ENCODE measurements around the gene RTBDN. TPM values are rescaled to one million over a fixed set of nuclear protein-coding genes. Genes with fewer than 3 reads are reported as not detected.
A peak's percentile ranks its signal among the peaks of the same experiment; 100 is the strongest.
"Not testable (repeated sequence)": the region's sequence is repeated elsewhere in the genome, so short reads cannot be mapped to it uniquely, and the experiment has no call there.

The RTBDN gene
- total and polyA plus RNA-seq, 10 of the 15 experiments (the other 5 are each of a cell fraction or from before 2014, with no cell fraction given) = 0.45 TPM; not detected in 9

GRCh38 chr19:12799742-12800465, 34.5 kb downstream of the RTBDN start:
- peaks cover 23% of the 10 kb centered on the region for H3K4me1 ChIP-seq (ENCODE audit: control insufficient read depth, insufficient read depth, low read length)
- no TSS peak for BruUV-seq (replicated peaks)
- H3K4me3 ChIP-seq = no peak overlapping the region
- SMC1A ChIA-PET (ENCODE audit: uncharacterized antibody, unreplicated experiment) = interaction anchor here (0.9 to 11.5 kb wide), 3 partner anchors 20 to 37 kb away, joined by 3 to 240 read pairs (median 4); no protein-coding TSS in a partner anchor
- H3K27me3 ChIP-seq (replicated peaks in 1 of 2; ENCODE audit: control insufficient read depth in 2 of 2, insufficient read depth in 2 of 2, low read length in 1 of 2) = no peaks in the 10 kb centered on the region
- POLR2A ChIA-PET = interaction anchor here (0.9 to 2.2 kb wide), 5 partner anchors 8 to 79 kb away, joined by 3 to 9 read pairs (median 6); partner anchors contain the start of gene JUNB
- H3K4me2 ChIP-seq (ENCODE audit: control insufficient read depth, insufficient read depth) = peak overlapping the region; percentile 98
- H3K9me3 ChIP-seq (replicated peaks; ENCODE audit: control insufficient read depth, insufficient read depth, low read length) = no peaks in the 10 kb centered on the region
- no peaks in the 10 kb centered on the region for H4K20me1 ChIP-seq (ENCODE audit: control insufficient read depth, insufficient read depth)
- FAIRE-seq = no peak
- no peak for DNase-seq (ENCODE audit: low read depth, low spot score)
- no peak overlapping the region for H3K9ac ChIP-seq (ENCODE audit: control insufficient read depth, insufficient read depth, low read length)
- ATAC-seq = no peak
- H2AFZ ChIP-seq (ENCODE audit: control insufficient read depth, low read depth, low read length) = no peak overlapping the region
- TF ChIP-seq BACH1 (IDR thresholded peaks at IDR 0.05; ENCODE audit: borderline replicate concordance) = no peak
- no peak for TF ChIP-seq EZH2 (IDR thresholded peaks at IDR 0.05; ENCODE audit: borderline replicate concordance, control insufficient read depth, low read depth, low read length)
- no peak for TF ChIP-seq IRF5 (IDR thresholded peaks at IDR 0.05; ENCODE audit: borderline replicate concordance)
- TF ChIP-seq CHD4 (IDR thresholded peaks at IDR 0.05) = no peak
- no peak for TF ChIP-seq ATF7 (IDR thresholded peaks at IDR 0.05; ENCODE audit: low read depth)
- no peak overlapping the region for H3K27ac ChIP-seq (ENCODE audit: control insufficient read depth, insufficient read depth)
- RAD21 ChIA-PET (ENCODE audit: unreplicated experiment) = interaction anchor here (1.0 to 11.4 kb wide), 4 partner anchors 23 to 91 kb away, joined by 3 to 303 read pairs (median 9); partner anchors contain the start of genes GCDH and HOOK2
- H3K36me3 ChIP-seq (ENCODE audit: control insufficient read depth in 2 of 2, insufficient read depth in 2 of 2, low read length in 1 of 2) = peaks cover 0 to 1% of the 10 kb centered on the region in 2 experiments; a peak in 2 of 4 replicates
- WGBS (ENCODE audit: insufficient coverage, insufficient replicate concordance, low lambda C conversion rate, missing lambda C conversion rate) = 68% methylated on average over 18 of the region's 18 CpGs
- CTCF ChIA-PET = interaction anchor here (1.0 to 12.9 kb wide), 4 partner anchors 22 to 63 kb away, joined by 3 to 537 read pairs (median 217); partner anchors contain the start of genes GET3 and HOOK2
- intact Hi-C loops (cut with micrococcal nuclease; ENCODE audit: unreplicated experiment) (no loop called here), in situ Hi-C loops (cut with MboI) (loop anchor here (5.0 kb wide), 1 partner anchor 38 kb away; no protein-coding TSS in a partner anchor)
- peaks cover 13% of the 10 kb centered on the region for H3K79me2 ChIP-seq (ENCODE audit: control insufficient read depth, insufficient read depth, low read length)

DNA sequence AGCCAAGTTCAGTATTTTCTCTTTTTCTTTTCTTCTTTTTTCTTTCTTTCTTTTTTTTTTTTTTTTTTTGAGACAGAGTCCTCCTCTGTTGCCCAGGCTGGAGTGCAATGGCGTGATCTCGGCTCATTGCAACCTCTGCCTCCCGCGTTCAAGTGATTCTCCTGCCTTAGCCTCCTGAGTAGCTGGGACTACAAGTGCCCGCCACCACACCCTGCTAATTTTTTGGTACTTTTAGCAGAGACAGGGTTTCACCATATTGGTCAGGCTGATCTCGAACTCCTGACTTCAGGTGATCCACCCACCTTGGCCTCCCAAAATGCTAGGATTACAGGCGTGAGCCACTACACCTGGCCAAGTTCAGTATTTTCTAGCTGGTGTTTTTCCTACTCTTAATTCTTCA, 36.8 kb downstream of the RTBDN start:
- in situ Hi-C loops (cut with MboI) = loop anchor here (5.0 kb wide), 1 partner anchor 35 kb away; no protein-coding TSS in a partner anchor
- H3K9me3 ChIP-seq (replicated peaks; ENCODE audit: control insufficient read depth, insufficient read depth, low read length) = not testable (repeated sequence)
- WGBS (ENCODE audit: insufficient coverage, insufficient replicate concordance, low lambda C conversion rate, missing lambda C conversion rate) = 85% methylated on average over 7 of the region's 7 CpGs

More for the DNA sequence above, 36.8 kb downstream of the RTBDN start:
- H3K9ac ChIP-seq (ENCODE audit: control insufficient read depth, insufficient read depth, low read length); H3K36me3 ChIP-seq (ENCODE audit: control insufficient read depth in 2 of 2, insufficient read depth in 2 of 2, low read length in 1 of 2); H3K27ac ChIP-seq (ENCODE audit: control insufficient read depth, insufficient read depth); H2AFZ ChIP-seq (ENCODE audit: control insufficient read depth, low read depth, low read length); BruUV-seq (replicated peaks); H3K4me3 ChIP-seq; ATAC-seq; intact Hi-C loops (cut with micrococcal nuclease; ENCODE audit: unreplicated experiment); DNase-seq (ENCODE audit: low read depth, low spot score); FAIRE-seq; H3K4me2 ChIP-seq (ENCODE audit: control insufficient read depth, insufficient read depth); H3K27me3 ChIP-seq (replicated peaks in 1 of 2; ENCODE audit: control insufficient read depth in 2 of 2, insufficient read depth in 2 of 2, low read length in 1 of 2); H4K20me1 ChIP-seq (ENCODE audit: control insufficient read depth, insufficient read depth): not testable (repeated sequence)
- ChIA-PET CTCF (interaction anchor here (1.0 to 12.9 kb wide), 9 partner anchors 18 to 809 kb away, joined by 3 to 537 read pairs (median 4); partner anchors contain the start of genes GET3 and HOOK2), RAD21 (ENCODE audit: unreplicated experiment) (interaction anchor here (1.7 to 11.4 kb wide), 3 partner anchors 14 to 24 kb away, joined by 5 to 303 read pairs (median 23); partner anchors contain the start of gene HOOK2), POLR2A (interaction anchor here (1.2 to 8.2 kb wide), 2 partner anchors 18 to 63 kb away, joined by 10 to 303 read pairs; partner anchors contain the start of genes HOOK2 and TRIR), SMC1A (ENCODE audit: uncharacterized antibody, unreplicated experiment) (interaction anchor here (0.6 to 11.5 kb wide), 7 partner anchors 18 to 1000 kb away, joined by 3 to 240 read pairs (median 4); no protein-coding TSS in a partner anchor)
- Histone ChIP-seq H3K4me1 (ENCODE audit: control insufficient read depth, insufficient read depth, low read length) (peaks cover 28% of the 10 kb centered on the region), H3K79me2 (ENCODE audit: control insufficient read depth, insufficient read depth, low read length) (peaks cover 24% of the 10 kb centered on the region)
